WERI-Rb-1 (cell line): ENCODE measurements around the gene C20orf173.
"Not testable (repeated sequence)": the region's sequence is repeated elsewhere in the genome, so short reads cannot be mapped to it uniquely, and the experiment has no call there.

Experiments used
- DNase-seq: peaks from one replicate; pipeline ENCODE4 v3.0.0-alpha.2; 2020
- H3K27ac ChIP-seq: fragments of 250-450 bp; sonication (Bioruptor Pico); 2 replicates; pipeline ENCODE4 v1.5.1; 2020; ENCODE audit warnings: mild to moderate bottlenecking, moderate library complexity
- H3K27me3 ChIP-seq: fragments of 250-450 bp; sonication (Bioruptor Pico); 2 replicates; pipeline ENCODE4 v1.5.1; 2021; ENCODE audit warnings: mild to moderate bottlenecking, low read depth, moderate library complexity; ENCODE audit not compliant: insufficient read depth, severe bottlenecking
- H3K36me3 ChIP-seq: fragments of 250-450 bp; sonication (Bioruptor Pico); 2 replicates; pipeline ENCODE4 v1.5.1; 2020; ENCODE audit warnings: mild to moderate bottlenecking, moderate library complexity
- H3K4me3 ChIP-seq: 2 replicates; pipeline ENCODE4 v1.5.1; 2011; ENCODE audit warnings: low read depth, mild to moderate bottlenecking, control low read depth, low read length
- H3K9me3 ChIP-seq: fragments of 250-450 bp; sonication (Bioruptor Pico); 2 replicates; pipeline ENCODE4 v1.5.1; 2021; ENCODE audit warnings: mild to moderate bottlenecking, moderate library complexity; ENCODE audit not compliant: severe bottlenecking
- TF ChIP-seq, protein P1 (sequence below): IDR thresholded peaks from 2 replicates; pipeline ENCODE4 v1.5.1; 2011; ENCODE audit warnings: low read depth, mild to moderate bottlenecking, control low read depth, inconsistent platforms, low read length

The C20orf173 gene

DNA sequence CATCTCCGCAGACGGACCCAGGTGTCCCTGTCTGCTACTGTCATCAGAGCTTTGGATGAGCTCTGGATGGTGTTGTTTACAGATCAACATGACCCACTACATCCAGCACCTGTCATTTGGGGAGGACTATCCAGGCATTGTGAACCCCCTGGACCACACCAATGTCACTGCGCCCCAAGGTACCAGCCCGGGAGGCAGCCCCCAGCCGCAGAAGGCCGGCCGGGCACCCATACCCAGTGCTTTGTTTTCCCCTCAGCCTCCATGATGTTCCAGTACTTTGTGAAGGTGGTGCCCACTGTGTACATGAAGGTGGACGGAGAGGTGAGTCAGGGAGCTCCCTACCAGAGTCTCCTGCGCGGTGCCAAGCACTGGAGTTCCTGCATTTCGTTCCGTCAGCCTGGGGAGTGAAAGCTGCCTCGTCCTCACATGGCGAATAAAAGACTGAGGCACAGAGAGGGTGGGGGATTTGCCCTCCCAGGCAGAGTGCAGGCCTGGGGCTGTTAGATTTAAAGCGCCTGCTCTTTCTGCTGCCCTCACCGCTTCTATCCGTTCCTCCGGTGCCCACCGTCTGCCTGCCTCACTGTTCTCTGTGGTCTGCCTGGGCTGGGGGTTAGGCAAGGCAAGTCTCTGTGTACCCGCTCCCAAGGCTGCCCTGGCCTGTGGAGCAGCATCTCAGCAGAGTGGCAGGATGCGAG, 26.6 kb upstream of the C20orf173 start:
- no peak overlapping the region for H3K27ac ChIP-seq
- TF ChIP-seq, protein P1, sequence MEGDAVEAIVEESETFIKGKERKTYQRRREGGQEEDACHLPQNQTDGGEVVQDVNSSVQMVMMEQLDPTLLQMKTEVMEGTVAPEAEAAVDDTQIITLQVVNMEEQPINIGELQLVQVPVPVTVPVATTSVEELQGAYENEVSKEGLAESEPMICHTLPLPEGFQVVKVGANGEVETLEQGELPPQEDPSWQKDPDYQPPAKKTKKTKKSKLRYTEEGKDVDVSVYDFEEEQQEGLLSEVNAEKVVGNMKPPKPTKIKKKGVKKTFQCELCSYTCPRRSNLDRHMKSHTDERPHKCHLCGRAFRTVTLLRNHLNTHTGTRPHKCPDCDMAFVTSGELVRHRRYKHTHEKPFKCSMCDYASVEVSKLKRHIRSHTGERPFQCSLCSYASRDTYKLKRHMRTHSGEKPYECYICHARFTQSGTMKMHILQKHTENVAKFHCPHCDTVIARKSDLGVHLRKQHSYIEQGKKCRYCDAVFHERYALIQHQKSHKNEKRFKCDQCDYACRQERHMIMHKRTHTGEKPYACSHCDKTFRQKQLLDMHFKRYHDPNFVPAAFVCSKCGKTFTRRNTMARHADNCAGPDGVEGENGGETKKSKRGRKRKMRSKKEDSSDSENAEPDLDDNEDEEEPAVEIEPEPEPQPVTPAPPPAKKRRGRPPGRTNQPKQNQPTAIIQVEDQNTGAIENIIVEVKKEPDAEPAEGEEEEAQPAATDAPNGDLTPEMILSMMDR, result no peak
- H3K36me3 ChIP-seq, result peaks cover 32% of the 10 kb centered on the region
- no peaks in the 10 kb centered on the region for H3K9me3 ChIP-seq
- H3K27me3 ChIP-seq, result no peaks in the 10 kb centered on the region
- no peak overlapping the region for H3K4me3 ChIP-seq
- DNase-seq, result no peak

DNA sequence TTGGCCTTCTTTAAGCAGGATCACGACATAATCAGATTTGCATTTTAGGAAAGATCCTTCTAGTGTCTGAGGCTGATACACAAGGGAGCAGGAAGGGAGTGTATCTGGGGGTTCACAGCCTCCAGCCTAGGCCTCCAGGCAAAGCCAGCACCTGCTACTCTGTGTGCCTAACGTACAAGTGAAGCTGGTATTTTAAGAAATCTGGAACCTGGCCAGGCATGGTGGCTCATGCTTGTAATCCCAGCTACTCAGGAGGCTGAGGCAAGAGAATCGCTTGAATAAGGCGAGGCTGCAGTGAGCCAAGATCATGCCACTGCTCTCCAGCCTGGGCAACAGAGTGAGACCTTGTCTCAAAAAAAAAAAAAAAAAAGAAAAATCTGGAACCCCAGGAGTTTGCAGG, 26.0 kb upstream of the C20orf173 start:
- not testable (repeated sequence) for H3K27me3 ChIP-seq, H3K9me3 ChIP-seq, DNase-seq, H3K4me3 ChIP-seq, H3K27ac ChIP-seq
- H3K36me3 ChIP-seq, result peaks cover 39% of the 10 kb centered on the region

GRCh38 chr20:35552914-35553313, 23.5 kb upstream of the C20orf173 start:
- DNase-seq, result no peak
- no peak overlapping the region for H3K27ac ChIP-seq
- H3K36me3 ChIP-seq, result peaks cover 64% of the 10 kb centered on the region
- no peak overlapping the region for H3K4me3 ChIP-seq
- TF ChIP-seq, protein P1, result no peak
- H3K27me3 ChIP-seq, result no peaks in the 10 kb centered on the region
- H3K9me3 ChIP-seq, result no peaks in the 10 kb centered on the region

- TF ChIP-seq, protein P1, result no peak
- Histone ChIP-seq H3K27ac (no peak overlapping the region), H3K4me3 (no peak overlapping the region), H3K36me3 (peaks cover 59% of the 10 kb centered on the region), H3K9me3 (no peaks in the 10 kb centered on the region), H3K27me3 (no peaks in the 10 kb centered on the region)
- no peak for DNase-seq
Measured at GRCh38 chr20:35551503-35551902, 22.1 kb upstream of the C20orf173 start.

DNA sequence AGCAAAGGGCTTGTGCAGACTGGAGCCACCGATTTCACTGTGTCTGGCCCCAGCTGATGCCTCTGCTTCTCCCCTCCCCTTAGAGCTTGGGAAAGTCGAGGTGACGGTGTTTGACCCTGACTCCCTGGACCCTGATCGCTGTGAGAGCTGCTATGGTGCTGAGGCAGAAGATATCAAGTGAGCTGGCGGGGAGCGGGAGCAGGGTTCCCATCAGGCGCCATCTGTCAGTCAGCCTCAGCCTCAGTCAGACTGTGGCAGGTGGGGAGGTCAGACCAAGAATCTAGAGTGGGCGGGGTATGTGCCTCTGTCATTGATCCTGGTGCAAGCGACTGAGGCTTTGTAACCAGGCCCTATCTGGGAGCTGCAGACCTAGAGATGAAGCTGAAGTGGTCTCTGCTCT, 17.9 kb upstream of the C20orf173 start:
- H3K36me3 ChIP-seq, result peaks cover 71% of the 10 kb centered on the region
- TF ChIP-seq, protein P1, result no peak
- no peak overlapping the region for H3K4me3 ChIP-seq
- H3K9me3 ChIP-seq, result no peaks in the 10 kb centered on the region
- peak; percentile 93 for DNase-seq
- H3K27me3 ChIP-seq, result no peaks in the 10 kb centered on the region
- peak overlapping the region; percentile 72 for H3K27ac ChIP-seq

GRCh38 chr20:35546127-35546526, 16.7 kb upstream of the C20orf173 start:
- H3K27me3 ChIP-seq, result no peaks in the 10 kb centered on the region
- peaks cover 59% of the 10 kb centered on the region for H3K36me3 ChIP-seq
- H3K27ac ChIP-seq, result no peak overlapping the region; the same call in 1 of the 2 replicates
- TF ChIP-seq, protein P1, result no peak
- no peak overlapping the region for H3K4me3 ChIP-seq
- DNase-seq, result no peak
- no peaks in the 10 kb centered on the region for H3K9me3 ChIP-seq

- peaks cover 47% of the 10 kb centered on the region for H3K36me3 ChIP-seq
- not testable (repeated sequence) for H3K4me3 ChIP-seq, DNase-seq, H3K27ac ChIP-seq, H3K9me3 ChIP-seq, H3K27me3 ChIP-seq
Measured at GRCh38 chr20:35544941-35545340, 15.5 kb upstream of the C20orf173 start.
